Raji (cell line): Measurements from ENCODE around the gene LGR5.

Experiments used
- POLR2A ChIP-seq: IDR thresholded peaks from 2 replicates; pipeline ENCODE4 v1.6.1; 2011; ENCODE audit warnings: low read depth, low read length, control low read depth; ENCODE audit not compliant: insufficient read depth

LGR5 gene

DNA sequence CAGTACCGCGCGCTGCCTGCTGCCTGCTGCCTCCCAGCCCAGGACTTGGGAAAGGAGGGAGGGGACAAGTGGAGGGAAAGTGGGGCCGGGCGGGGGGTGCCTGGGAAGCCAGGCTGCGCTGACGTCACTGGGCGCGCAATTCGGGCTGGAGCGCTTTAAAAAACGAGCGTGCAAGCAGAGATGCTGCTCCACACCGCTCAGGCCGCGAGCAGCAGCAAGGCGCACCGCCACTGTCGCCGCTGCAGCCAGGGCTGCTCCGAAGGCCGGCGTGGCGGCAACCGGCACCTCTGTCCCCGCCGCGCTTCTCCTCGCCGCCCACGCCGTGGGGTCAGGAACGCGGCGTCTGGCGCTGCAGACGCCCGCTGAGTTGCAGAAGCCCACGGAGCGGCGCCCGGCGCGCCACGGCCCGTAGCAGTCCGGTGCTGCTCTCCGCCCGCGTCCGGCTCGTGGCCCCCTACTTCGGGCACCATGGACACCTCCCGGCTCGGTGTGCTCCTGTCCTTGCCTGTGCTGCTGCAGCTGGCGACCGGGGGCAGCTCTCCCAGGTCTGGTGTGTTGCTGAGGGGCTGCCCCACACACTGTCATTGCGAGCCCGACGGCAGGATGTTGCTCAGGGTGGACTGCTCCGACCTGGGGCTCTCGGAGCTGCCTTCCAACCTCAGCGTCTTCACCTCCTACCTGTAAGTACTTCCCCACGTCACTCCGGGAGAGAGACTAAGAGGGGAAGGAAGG, at the start of gene LGR5:
TSS of gene LGR5 (plus strand) at position 186 of the 732 bp plus-strand sequence. CDS start at position 469, 283 bp downstream.
- TF ChIP-seq POLR2A: no peak

- TF ChIP-seq POLR2A: no peak
Observed at GRCh38 chr12:71392521-71393145, 47.0 kb upstream of the LGR5 start.

DNA sequence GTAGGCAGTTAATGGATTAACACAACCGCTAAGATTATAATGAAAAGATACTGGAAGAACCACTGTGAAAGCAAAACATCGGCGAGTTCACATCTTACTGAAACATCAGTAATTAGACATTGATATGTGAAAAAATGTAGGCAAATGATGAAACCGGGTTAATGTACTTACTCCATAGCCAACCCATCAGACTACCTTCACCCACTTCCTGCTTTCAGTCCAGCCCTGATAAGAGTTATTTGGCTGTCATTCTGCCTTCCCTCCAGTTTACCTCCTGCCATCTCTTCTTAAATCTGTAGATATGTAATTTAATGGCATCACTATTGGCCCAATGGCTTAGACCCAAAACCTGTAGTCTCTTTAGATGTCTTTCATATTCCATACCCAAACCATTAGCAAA, 46.0 kb upstream of the LGR5 start:
- TF ChIP-seq POLR2A: no peak

DNA sequence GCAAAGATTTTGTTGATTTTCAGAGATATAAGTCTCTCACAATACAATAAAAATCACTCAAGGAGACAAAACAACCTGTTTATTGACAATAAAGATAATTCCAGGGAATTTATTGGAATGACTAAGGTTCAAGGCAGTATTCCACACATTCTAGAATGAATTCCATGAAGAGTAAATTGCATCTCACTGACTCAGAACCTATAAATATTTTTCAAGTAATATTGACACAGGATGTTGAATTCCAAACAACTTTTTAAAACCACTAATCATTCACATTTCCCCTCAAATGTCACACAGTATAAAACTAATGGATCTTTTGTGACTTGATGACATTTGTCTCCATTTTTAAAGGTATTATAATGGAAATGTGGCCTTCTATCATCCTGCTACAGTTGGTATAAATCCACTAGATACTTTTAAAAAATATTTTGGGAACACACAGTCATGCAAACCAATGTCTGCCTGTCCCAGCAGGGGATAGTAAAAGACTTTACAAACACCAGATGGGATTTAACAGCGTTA, 42.1 kb upstream of the LGR5 start:
- TF ChIP-seq POLR2A: no peak

DNA sequence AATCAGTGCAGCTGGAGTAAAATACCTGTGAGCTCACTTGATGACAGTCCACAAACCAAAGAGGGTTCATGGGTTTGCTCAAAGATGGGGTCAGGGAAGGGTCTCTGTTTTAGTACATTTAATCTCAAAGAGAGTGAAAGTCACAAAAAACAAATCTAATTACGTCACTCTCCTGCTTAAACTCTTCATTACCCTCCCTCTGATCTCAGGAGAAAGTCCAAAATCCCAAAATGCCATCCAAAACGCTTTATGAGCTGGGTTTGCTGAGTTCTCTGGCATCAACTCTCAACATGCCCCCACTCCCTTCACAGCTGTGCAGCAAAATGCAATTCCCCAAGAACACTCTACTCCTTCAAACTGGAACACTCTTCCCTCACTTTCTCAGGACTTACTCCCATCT, 40.4 kb upstream of the LGR5 start:
- TF ChIP-seq POLR2A: no peak

DNA sequence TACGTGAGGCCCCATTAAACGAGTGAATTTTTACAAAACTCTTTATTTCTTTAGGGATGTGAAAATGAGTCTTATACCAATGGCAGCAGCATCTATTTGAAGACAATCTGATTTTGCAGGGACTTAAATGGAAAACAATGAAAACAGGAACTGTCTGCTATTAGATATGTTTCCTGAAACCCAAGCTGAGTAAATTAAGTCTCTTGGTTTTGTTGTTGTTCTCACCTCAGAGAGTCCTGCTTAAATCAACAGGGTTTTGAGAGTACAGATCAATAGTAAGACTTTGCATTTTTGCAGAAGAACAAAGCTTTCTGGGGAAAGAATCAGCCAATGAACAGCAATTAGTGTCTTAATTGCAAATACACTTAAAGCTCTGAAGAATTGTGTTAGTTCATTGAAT, 39.1 kb upstream of the LGR5 start:
- no peak for TF ChIP-seq POLR2A

DNA sequence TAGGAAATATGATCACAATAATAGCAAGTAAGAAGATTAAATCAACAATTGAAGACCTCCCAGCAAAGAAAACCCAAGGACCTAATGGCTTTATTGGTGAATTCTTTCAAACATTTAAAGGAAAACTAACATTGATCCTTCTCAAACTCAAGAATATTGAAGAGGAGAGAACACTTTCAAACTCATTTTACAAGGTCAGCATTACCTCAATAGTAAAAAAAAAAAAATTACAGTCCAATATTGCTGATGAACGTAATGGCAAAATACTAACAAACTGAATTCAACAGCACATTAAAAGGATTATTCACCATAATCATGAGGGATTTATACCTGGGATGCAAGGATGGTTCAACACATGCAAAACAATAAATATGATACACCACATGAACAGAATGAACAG, 33.7 kb upstream of the LGR5 start:
- TF ChIP-seq POLR2A: no peak

DNA sequence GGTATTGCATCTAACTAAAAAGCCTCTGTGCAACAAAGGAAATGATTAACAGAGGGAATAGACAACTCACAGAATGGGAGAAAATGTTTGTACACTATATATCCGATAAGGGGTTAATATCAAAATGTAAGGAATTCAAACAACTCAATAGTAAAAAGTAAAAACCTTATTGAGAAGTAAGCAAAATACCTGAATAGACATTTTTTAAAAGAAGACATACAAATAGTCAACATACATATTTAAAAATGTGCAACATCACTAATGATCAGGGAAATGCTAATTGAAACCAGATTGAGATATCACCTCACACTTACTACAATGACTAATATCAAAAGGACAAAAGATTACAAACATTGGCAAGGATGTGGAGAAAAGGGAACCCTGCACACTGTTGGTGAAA, 31.9 kb upstream of the LGR5 start:
- no peak for TF ChIP-seq POLR2A

GRCh38 chr12:71410844-71411243, 28.8 kb upstream of the LGR5 start:
- no peak for TF ChIP-seq POLR2A

DNA sequence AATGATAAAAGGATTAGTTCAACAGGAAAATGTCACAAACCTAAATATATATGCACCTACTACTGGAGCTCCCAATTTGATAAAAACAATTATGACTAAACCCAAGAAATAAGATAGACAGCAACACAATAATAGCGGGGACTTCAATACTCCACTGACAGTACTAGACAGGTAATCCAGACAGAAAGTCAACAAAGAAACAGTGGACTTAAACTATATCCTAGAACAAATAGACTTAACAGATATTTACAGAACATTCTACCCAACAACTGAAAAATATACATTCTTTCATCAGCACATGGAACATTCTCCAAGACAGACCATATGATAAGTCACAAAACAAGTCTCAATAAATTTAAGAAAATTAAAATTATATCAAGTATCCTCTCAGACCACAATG, 28.0 kb upstream of the LGR5 start:
- no peak for TF ChIP-seq POLR2A

DNA sequence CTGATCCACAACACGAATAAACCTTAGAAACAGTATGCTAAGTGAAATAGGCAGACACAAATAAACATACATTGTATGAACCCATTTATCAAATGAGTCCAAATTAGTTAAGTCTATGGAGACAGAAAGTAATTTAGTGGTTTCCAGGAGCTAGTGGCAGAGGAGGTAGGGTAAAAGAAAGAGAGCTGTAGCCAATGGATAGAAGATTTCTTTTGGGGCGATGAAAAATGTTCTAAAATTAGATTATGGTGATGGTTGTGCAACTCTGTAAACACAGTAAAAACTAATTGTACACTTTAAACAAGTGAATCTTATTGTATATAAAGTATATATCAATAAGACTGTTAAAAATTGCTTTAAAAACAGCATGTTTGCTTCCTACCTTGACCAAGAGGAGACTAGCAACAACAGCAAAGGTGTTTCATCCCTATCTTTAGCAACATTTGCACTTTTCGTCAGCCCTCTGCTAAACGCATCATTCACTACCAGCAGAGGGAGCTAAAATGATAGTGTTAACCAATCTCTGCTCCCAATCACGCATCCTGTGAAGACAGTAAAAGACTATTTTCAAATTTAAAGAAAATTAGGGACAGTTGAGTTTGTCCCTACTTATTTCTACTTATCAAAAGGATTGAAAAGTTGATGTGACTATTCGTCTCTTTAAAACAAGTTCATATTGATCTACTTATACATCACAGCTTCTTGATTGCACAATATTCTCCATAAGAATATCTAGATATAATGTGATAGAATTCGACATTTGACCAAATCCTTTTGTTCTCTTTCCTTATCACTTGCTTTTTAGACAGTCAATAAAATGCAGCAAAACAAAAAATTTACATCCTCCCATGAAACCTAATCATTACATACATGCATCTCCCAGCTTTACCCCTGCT, 24.0 kb upstream of the LGR5 start:
- TF ChIP-seq POLR2A: no peak

DNA sequence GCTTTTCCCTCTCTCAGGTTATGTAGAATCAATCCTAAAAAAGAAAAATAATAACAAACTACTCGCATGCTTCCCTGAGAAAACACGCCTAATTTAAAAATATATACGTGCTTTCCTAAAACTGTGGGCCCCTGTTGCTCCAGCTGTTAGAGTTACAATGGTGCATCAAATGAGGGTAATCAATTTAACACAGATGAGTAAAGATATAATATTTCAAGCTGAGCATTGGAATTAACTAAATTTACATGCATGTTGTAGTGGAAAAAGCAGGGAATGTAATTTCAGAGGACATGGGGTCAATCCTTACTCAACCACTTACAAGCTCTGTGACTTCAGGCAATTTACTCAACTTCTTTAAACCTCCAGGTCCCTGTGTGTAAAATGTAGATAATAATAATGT, 22.4 kb upstream of the LGR5 start:
- no peak for TF ChIP-seq POLR2A

DNA sequence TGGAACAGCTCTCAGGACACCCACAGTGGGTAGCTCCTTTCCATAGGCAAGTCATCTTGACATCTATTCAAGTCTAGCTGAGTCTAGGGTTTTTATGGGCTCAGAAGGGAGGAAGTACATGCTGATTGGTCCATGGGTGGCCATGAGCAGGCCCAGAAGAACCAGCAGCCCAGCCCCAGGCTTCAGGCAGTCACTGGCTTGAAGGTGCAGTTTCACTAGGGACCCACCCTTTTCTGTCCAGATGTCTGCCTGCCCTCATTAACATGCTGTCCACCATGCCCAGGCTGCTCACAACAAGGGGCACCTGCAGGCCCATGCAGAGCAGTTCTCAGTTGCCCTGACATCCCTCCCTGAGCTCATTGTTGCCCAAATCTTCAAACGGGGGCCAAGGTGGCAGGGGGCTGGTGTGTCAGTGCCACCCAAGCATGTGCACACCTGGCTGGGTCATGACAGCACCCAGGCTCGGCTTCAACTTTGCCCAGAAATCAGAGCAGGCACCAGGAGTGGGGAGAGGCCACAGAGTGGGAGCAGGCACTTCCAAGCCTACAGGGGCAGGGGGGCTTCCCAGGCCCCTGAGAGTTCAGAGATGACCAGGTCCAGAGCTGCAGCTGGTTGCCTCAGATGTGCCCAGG, 18.7 kb upstream of the LGR5 start:
- TF ChIP-seq POLR2A: no peak

- TF ChIP-seq POLR2A: no peak
Observed at GRCh38 chr12:71425568-71426299, 13.9 kb upstream of the LGR5 start.
